ENCODE measurements around the gene SLC39A10. TPM values are rescaled to one million over a fixed set of nuclear protein-coding genes. Genes with fewer than 3 reads are reported as not detected.

Gene SLC39A10
- total and polyA plus RNA-seq, 2 experiments from 2014 or later, result 38.0 to 57.0 TPM

DNA sequence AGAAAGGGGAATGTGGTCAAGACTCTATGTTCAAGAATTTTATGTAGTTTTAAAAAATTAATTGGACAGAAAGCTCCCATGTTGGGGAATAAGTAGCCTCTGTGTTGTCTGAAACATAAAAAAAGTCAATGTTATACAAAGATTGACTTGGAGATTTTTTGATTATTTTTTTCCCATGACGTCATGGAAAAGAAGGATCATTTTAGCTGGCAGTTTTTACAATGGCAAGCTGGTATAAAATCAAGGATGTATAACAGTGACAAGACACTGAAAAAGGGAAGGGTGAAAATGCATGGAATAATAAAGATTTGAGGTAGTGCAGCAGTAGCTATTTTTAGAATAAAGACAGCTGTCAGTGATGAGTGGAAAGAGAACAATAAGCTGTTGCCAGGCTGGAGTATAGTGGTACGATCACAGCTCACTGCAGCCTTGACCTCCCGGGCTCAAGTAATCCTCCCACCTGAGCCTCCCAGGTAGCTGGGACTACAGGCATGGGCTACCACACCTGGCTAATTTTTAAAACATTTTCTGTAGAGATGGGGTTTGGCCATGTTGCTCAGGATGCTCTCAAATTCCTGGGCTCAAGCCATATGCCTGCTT lies 9.2 kb downstream of the SLC39A10 start:
- Histone ChIP-seq H3K36me3 (no peaks in the 10 kb centered on the region), H3K4me3 (no peak overlapping the region), H3K4me1 (ENCODE audit: low read depth) (peaks cover 7% of the 10 kb centered on the region), H3K27ac (no peak overlapping the region), H3K27me3 (no peaks in the 10 kb centered on the region), H3K9me3 (ENCODE audit: low read depth) (no peaks in the 10 kb centered on the region)
- TF ChIP-seq, protein P1, sequence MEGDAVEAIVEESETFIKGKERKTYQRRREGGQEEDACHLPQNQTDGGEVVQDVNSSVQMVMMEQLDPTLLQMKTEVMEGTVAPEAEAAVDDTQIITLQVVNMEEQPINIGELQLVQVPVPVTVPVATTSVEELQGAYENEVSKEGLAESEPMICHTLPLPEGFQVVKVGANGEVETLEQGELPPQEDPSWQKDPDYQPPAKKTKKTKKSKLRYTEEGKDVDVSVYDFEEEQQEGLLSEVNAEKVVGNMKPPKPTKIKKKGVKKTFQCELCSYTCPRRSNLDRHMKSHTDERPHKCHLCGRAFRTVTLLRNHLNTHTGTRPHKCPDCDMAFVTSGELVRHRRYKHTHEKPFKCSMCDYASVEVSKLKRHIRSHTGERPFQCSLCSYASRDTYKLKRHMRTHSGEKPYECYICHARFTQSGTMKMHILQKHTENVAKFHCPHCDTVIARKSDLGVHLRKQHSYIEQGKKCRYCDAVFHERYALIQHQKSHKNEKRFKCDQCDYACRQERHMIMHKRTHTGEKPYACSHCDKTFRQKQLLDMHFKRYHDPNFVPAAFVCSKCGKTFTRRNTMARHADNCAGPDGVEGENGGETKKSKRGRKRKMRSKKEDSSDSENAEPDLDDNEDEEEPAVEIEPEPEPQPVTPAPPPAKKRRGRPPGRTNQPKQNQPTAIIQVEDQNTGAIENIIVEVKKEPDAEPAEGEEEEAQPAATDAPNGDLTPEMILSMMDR (IDR thresholded peaks at IDR 0.05; ENCODE audit: low read depth, low read length), result no peak
- no peak for DNase-seq (ENCODE audit: low read depth in 1 of 2, low spot score in 1 of 2)

DNA sequence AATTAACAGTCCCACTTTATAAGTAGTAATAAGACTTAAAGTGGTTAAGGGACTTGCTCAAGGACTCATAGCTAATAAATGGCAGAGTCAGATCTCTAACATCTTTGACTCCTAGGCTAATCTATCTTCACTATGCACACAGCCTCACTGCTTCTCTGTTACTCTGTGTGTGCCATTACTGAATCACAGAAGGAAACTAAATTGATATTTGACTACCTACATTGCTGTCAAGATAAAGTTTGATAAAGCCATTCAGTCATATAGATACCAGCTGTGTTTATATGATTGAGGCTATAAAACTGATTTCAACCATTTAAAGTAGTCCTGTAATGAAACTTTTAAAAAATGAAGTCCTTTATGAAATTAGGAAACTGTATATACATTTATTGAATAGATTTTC lies 10.9 kb downstream of the SLC39A10 start:
- TF ChIP-seq, protein P1 (IDR thresholded peaks at IDR 0.05; ENCODE audit: low read depth, low read length), result no peak
- H3K27ac ChIP-seq, result no peak overlapping the region
- no peak for DNase-seq (ENCODE audit: low read depth in 1 of 2, low spot score in 1 of 2)
- H3K27me3 ChIP-seq, result no peaks in the 10 kb centered on the region
- no peak overlapping the region for H3K4me3 ChIP-seq
- no peaks in the 10 kb centered on the region for H3K9me3 ChIP-seq (ENCODE audit: low read depth)
- no peaks in the 10 kb centered on the region for H3K36me3 ChIP-seq
- peaks cover 7% of the 10 kb centered on the region for H3K4me1 ChIP-seq (ENCODE audit: low read depth)

DNA sequence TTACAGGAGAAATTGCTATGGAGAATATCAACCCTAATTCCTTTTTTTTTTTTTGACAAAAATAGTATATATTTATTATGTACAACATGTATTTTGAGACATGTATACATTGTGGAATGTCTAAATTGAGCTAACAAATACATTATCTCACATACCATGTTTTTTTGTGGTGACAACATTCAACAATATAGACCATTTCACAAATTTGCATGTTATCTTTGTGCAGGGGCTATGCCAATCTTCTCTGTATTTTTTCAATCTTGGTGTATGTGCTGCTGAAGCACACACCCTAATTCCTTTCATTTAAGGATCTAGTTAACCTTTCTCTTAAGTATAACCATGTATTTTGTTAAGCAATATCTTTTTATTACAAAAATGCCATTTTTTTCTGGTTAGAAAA lies 13.2 kb downstream of the SLC39A10 start:
- no peak for DNase-seq (ENCODE audit: low read depth in 1 of 2, low spot score in 1 of 2)
- peaks cover 7% of the 10 kb centered on the region for H3K4me1 ChIP-seq (ENCODE audit: low read depth)
- no peak overlapping the region for H3K27ac ChIP-seq
- H3K4me3 ChIP-seq, result no peak overlapping the region
- no peaks in the 10 kb centered on the region for H3K36me3 ChIP-seq
- H3K27me3 ChIP-seq, result no peaks in the 10 kb centered on the region
- TF ChIP-seq, protein P1 (IDR thresholded peaks at IDR 0.05; ENCODE audit: low read depth, low read length), result no peak
- no peaks in the 10 kb centered on the region for H3K9me3 ChIP-seq (ENCODE audit: low read depth)

DNA sequence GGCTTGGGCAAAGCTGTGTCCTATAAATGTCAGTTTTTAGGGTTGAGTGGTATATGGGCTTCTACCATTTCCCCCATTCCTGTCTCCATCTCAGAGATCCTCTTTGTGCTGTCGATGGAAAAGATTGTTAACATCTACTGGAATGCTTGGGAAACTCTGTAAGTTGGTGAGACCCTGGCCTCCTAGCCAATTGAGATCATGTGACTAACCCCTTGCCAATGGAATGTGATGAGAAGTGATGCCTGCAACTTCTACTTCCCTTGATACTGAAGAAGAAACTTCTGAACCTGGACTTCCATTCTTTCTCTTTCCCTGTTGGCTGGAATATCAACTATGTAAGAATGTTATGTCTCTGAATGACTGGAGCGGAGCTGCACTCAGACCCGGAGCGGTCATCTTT lies 14.5 kb downstream of the SLC39A10 start:
- Histone ChIP-seq H3K9me3 (ENCODE audit: low read depth) (no peaks in the 10 kb centered on the region), H3K4me1 (ENCODE audit: low read depth) (no peaks in the 10 kb centered on the region), H3K27me3 (no peaks in the 10 kb centered on the region), H3K4me3 (no peak overlapping the region), H3K36me3 (no peaks in the 10 kb centered on the region), H3K27ac (no peak overlapping the region)
- DNase-seq (ENCODE audit: low read depth in 1 of 2, low spot score in 1 of 2), result no peak
- TF ChIP-seq, protein P1 (IDR thresholded peaks at IDR 0.05; ENCODE audit: low read depth, low read length), result no peak

DNA sequence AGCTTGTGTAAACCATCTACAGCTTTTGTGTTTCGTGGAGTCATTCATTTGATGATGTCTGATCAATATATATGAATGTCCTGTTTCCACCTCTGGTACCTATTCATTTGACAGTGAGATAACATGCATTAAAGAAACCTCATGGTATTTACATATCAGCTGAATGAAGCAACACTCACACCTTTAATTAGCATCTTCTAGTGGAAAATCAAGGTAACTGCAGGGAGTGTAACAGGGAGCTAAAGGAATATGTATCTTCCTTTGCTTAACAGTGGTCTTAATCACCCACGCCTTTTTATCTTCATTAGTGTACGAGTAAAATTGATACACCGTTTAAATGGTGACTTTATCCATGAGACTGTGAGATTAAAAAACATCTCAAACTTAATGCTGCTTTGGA lies 15.6 kb downstream of the SLC39A10 start:
- H3K27me3 ChIP-seq, result no peaks in the 10 kb centered on the region
- no peaks in the 10 kb centered on the region for H3K36me3 ChIP-seq
- TF ChIP-seq, protein P1 (IDR thresholded peaks at IDR 0.05; ENCODE audit: low read depth, low read length), result no peak
- no peak for DNase-seq (ENCODE audit: low read depth in 1 of 2, low spot score in 1 of 2)
- no peaks in the 10 kb centered on the region for H3K4me1 ChIP-seq (ENCODE audit: low read depth)
- H3K4me3 ChIP-seq, result no peak overlapping the region
- no peak overlapping the region for H3K27ac ChIP-seq
- H3K9me3 ChIP-seq (ENCODE audit: low read depth), result no peaks in the 10 kb centered on the region

Data from cardiac muscle cell (in vitro differentiated cells and primary cell).